HG03060 (cell line): ENCODE data around the gene LHX5.
"Not testable (repeated sequence)": the region's sequence is repeated elsewhere in the genome, so short reads cannot be mapped to it uniquely, and the experiment has no call there.

Source experiments
- ATAC-seq: cut with Tn5 transposase; IDR thresholded peaks from one replicate; pipeline ENCODE4 v1.9.1; 2021; ENCODE audit warnings: low read depth, moderate number of reproducible peaks; ENCODE audit not compliant: unreplicated experiment

Gene LHX5

GRCh38 chr12:113471619-113472171 lies at the start of gene LHX5:
TSS of gene LHX5 (minus strand) at chr12:113471871. CDS start at chr12:113471498, 373 bp downstream.
- no peak for ATAC-seq

DNA sequence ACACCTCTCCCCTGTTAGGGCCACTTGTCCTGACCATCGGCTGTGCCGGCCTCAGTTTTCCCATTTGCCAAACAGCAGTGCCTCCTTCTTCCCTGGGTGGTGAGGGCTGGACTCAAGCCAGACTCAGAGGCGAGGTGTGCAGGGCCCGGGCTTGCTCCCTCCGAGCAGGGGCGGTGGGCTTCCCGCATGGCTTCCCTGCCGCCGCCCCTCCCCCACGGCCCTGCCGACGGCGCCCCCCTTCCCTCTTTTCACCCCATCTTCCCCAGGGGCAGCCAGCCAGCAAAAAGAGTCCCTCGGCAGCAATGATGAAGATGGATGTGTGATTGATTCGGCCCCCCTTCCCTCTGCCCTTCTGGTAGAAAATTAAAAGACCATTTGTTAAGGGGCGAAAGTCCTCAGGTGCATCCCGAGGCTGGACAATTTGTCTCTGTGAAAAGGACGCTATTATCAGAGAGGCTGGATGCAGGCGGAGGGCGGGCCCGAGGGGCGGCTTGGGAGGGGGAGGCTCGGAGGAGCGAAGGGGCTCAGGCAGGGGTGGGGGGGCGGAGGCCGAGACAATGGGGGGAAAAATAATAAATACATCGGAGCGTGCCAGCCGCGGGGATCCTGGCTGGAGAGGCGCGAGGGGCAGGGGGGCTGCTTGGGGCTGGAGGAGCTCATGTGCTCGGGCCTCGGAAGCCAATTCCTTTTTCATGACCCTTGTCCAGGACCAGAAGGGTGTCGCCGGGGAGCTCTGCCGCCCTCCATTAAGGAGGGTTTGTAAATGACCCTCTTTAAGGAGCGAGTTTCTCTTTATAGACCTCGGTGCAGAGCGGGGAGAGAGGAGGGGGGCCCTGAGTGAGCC lies 48.0 kb upstream of the LHX5 start:
- no peak for ATAC-seq

GRCh38 chr12:113515082-113515856 lies 43.6 kb upstream of the LHX5 start:
- ATAC-seq, result no peak

- no peak for ATAC-seq
Observed at GRCh38 chr12:113514602-113515001, 42.9 kb upstream of the LHX5 start.

- ATAC-seq, result no peak
Observed at GRCh38 chr12:113512568-113512967, 40.9 kb upstream of the LHX5 start.

- no peak for ATAC-seq
Observed at GRCh38 chr12:113506867-113507266, 35.2 kb upstream of the LHX5 start.

- ATAC-seq, result no peak
Observed at GRCh38 chr12:113505941-113506340, 34.3 kb upstream of the LHX5 start.

- no peak for ATAC-seq
Observed at GRCh38 chr12:113504917-113505316, 33.2 kb upstream of the LHX5 start.

- no peak for ATAC-seq
Observed at GRCh38 chr12:113500782-113501311, 29.2 kb upstream of the LHX5 start.

DNA sequence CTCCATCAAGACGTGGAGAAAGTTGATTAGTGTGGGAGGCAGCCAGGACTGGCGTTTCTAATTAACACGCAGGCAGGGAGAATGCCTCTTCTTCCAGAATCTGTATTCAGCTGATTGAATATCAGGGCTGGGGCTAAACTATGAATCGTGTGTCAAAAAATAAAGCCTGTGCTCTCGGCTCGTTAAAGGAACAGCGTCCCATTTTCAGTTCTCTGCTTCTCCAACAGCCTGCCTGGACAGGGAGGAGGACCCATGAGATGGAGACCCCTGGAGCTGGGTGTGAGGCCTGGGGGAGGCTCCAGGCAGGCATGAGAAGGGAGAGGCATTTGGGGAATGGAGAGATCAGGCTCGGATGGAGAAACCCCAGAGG lies 28.6 kb upstream of the LHX5 start:
- no peak for ATAC-seq

DNA sequence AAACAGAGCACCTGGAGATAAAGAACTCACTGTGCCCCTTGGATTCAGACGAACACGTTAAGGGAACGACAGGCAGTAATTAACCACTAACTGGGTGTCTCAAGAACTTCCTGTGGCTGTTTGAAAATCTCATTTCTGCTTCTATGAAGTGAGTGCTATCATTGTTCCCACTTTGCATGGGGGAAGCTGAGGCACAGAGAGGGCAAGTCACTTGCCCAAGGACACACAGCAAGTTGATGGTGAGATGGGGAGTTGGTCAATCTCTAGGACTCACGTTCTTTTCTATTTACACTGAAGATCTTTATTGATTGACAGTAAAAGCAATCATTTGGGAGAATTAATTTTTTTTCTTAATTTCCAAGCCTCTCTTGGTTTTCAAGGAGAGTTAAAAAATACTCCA lies 26.8 kb upstream of the LHX5 start:
- ATAC-seq, result no peak

- no peak for ATAC-seq
Observed at GRCh38 chr12:113497693-113498092, 26.0 kb upstream of the LHX5 start.

- ATAC-seq, result not testable (repeated sequence)
Observed at GRCh38 chr12:113495941-113496340, 24.3 kb upstream of the LHX5 start.

DNA sequence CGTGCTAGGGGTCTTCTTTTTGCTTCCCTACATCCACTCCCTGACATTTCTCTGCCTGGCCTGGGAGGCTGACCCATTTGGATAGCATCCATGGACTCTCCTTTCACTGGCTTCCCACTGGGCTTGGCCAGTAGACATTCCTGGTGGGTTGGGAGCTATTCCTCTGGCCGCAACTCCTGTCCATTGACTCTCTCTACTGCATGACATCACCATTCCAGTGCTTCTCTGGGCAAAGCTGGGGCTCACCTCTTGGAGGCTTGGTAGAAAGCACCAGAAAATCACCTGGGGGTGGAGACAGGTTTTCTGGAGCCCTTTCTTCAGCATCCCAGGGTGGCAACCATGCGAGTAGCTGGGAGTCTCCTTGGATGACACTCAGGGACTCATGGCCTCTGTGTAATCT lies 16.7 kb upstream of the LHX5 start:
- ATAC-seq, result no peak

DNA sequence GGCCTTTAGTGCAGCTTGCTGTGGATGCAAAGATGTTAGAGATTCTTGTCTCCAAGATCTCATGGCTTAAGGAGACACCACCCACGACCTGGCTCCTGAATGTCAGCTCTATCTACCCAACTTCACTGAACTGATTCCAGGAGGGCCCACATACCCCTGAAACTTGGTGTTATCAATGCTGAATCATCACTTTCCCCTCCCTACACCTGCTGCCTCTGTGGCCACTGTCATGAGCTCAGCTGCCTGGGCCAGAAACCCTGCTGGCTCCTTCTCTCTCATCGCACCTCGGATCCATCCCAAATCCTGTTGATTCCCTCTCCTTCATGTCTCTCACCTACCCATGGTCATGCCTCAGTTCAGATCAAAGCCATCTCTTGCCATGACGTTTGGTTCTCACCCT lies 15.1 kb upstream of the LHX5 start:
- ATAC-seq, result no peak

GRCh38 chr12:113485330-113485729 lies 13.7 kb upstream of the LHX5 start:
- no peak for ATAC-seq

DNA sequence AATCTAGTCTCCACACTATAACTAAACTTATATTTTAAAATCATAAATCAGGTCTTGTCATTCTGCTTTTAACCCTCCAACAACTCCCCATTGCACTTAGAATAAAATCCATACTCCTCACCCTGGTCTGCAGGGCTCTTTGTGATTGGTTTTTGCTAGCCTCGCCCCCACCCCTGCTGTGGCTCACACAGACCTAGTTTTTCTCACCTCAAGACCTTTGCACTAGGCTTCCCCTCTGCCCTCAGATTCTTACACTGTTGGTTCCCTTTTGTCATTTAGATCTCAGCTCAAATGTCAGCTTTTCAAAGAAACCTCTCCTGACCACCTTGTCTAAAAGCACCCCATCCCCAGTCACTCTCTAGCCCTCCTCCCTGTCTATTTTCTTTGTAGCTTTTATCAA lies 10.7 kb upstream of the LHX5 start:
- ATAC-seq, result no peak

- no peak for ATAC-seq
Observed at GRCh38 chr12:113480336-113480971, 8.8 kb upstream of the LHX5 start.

GRCh38 chr12:113479590-113480335 lies 8.1 kb upstream of the LHX5 start:
- ATAC-seq, result no peak

DNA sequence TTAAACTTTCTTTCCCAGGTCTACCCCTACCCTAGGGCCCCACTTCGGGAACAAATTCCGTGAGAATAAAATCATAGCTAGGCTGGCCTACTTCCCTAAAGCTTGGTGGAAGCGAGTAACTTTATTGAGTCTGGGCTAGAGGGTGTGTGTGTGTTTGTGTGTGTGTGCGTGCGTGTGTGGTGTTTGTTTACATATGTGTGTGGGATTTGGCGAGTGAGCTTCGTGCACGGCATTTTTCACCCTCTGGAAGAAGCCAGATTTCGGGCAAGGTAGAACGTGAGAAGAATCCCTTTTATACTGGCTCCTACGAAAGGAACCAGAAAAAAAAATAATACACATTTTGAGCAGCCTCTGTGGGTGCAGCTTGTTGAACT lies 7.5 kb upstream of the LHX5 start:
- ATAC-seq, result no peak
